Caco-2 (cell line): ENCODE measurements around the gene CACNA2D1. TPM values are rescaled to one million over a fixed set of nuclear protein-coding genes. Genes with fewer than 3 reads are reported as not detected.

Experiments used
- BruUV-seq: library from RNA; stranded (reverse); fragments of 400-500 nt; replicated peaks from 2 replicates; lab custom pipeline; 2021; lab: Mats Ljungman, UMichigan
- CTCF ChIA-PET: fragments of 300-600 bp; sonication (Branson Sonifier 250); formaldehyde crosslinking; loops from one replicate; lab custom pipeline; 2022; ENCODE audit warnings: antibody characterized with exemption; lab: Charles Lee
- POLR2A ChIA-PET: fragments of 300-600 bp; sonication (Branson Sonifier 250); formaldehyde crosslinking; loops from one replicate; lab custom pipeline; 2022; ENCODE audit warnings: antibody characterized with exemption; lab: Charles Lee
- DNase-seq, 2 experiments: peaks; one replicate each; pipeline versions ENCODE4 v3.0.0 to v3.0.0-alpha.2; 2020 to 2022
- H3K27me3 ChIP-seq: replicated peaks from 2 replicates; pipeline ENCODE4 v1.6.0; 2011; ENCODE audit warnings: low read length; ENCODE audit not compliant: control insufficient read depth, insufficient read depth
- H3K36me3 ChIP-seq: 2 replicates; pipeline ENCODE4 v1.5.1; 2011; ENCODE audit warnings: low read length; ENCODE audit not compliant: control insufficient read depth, insufficient read depth
- H3K4me1 ChIP-seq: fragments of 250-450 bp; sonication (Bioruptor Pico); 2 replicates; pipeline ENCODE4 v1.5.1; 2020; ENCODE audit warnings: mild to moderate bottlenecking
- H3K4me3 ChIP-seq: 2 replicates; pipeline ENCODE4 v1.5.1; 2011; ENCODE audit warnings: low read depth, mild to moderate bottlenecking, control low read depth, low read length
- H3K9me3 ChIP-seq: fragments of 250-450 bp; sonication (Bioruptor Pico); 2 replicates; pipeline ENCODE4 v1.5.1; 2020; ENCODE audit warnings: mild to moderate bottlenecking, moderate library complexity
- H3K27ac Mint-ChIP-seq: one replicate; pipeline ENCODE4 v1.8.0; 2022; ENCODE audit warnings: mixed read lengths; ENCODE audit not compliant: unreplicated experiment
- H3K27me3 Mint-ChIP-seq: one replicate; pipeline ENCODE4 v1.8.0; 2022; ENCODE audit warnings: mixed read lengths; ENCODE audit not compliant: insufficient read depth, unreplicated experiment
- H3K36me3 Mint-ChIP-seq: one replicate; pipeline ENCODE4 v1.8.0; 2022; ENCODE audit warnings: mild to moderate bottlenecking, mixed read lengths; ENCODE audit not compliant: insufficient read depth, unreplicated experiment
- H3K4me1 Mint-ChIP-seq: one replicate; pipeline ENCODE4 v1.8.0; 2022; ENCODE audit warnings: low read depth, mixed read lengths; ENCODE audit not compliant: unreplicated experiment
- H3K4me3 Mint-ChIP-seq: one replicate; pipeline ENCODE4 v1.8.0; 2022; ENCODE audit warnings: mild to moderate bottlenecking, moderate library complexity, mixed read lengths; ENCODE audit not compliant: unreplicated experiment
- H3K9me3 Mint-ChIP-seq: one replicate; pipeline ENCODE4 v1.8.0; 2022; ENCODE audit warnings: mixed read lengths; ENCODE audit not compliant: unreplicated experiment
- CTCF ChIP-seq, 2 experiments: fragments of 200-600 bp in 1 of 2; IDR thresholded peaks; 1 replicate in 1 of 2; 2 replicates in 1 of 2; pipeline versions ENCODE4 v1.5.1 to v1.8.0; 2011 to 2022; ENCODE audit warnings: antibody characterized with exemption in 1 of 2, control low read depth in 1 of 2, inconsistent platforms in 1 of 2, low read depth in 1 of 2, low read length in 1 of 2, mild to moderate bottlenecking in 1 of 2, moderate library complexity in 1 of 2; ENCODE audit not compliant: insufficient read depth in 1 of 2, severe bottlenecking in 1 of 2, unreplicated experiment in 1 of 2
- intact Hi-C: fragments of 100-400 bp; cut with micrococcal nuclease; formaldehyde crosslinking; loops from one replicate; pipeline ENCODE4 v1.10.0; 2022; ENCODE audit not compliant: unreplicated experiment
- total RNA-seq: library from RNA; stranded (reverse); gene quantifications from 2 replicates; pipeline ENCODE4 v1.2.3, GENCODE V29; 2022

Gene CACNA2D1
- total RNA-seq, 1 experiment from 2014 or later, result not detected

- peaks cover 11% of the 10 kb centered on the region for H3K4me1 Mint-ChIP-seq
- no peaks in the 10 kb centered on the region for H3K36me3 Mint-ChIP-seq
- DNase-seq, result no peak
- no peaks in the 10 kb centered on the region; the same call in 1 of the 2 replicates for H3K27me3 ChIP-seq
- H3K36me3 ChIP-seq, result no peaks in the 10 kb centered on the region
- BruUV-seq, result no TSS peak
- peaks cover 5% of the 10 kb centered on the region for H3K9me3 Mint-ChIP-seq
- no peak overlapping the region for H3K4me3 ChIP-seq
- no peak overlapping the region for H3K4me3 Mint-ChIP-seq
- ChIA-PET POLR2A (no interaction called here), CTCF (no interaction called here)
- no peak overlapping the region for H3K27ac Mint-ChIP-seq
- no peak for TF ChIP-seq CTCF (IDR thresholded peaks at IDR 0.05; ENCODE audit: insufficient read depth in 1 of 2, low read depth in 1 of 2, low read length in 1 of 2, severe bottlenecking in 1 of 2, unreplicated experiment in 1 of 2)
- H3K4me1 ChIP-seq, result peaks cover 20% of the 10 kb centered on the region
- peaks cover 7% of the 10 kb centered on the region; the same call in 1 of the 2 replicates for H3K9me3 ChIP-seq
- H3K27me3 Mint-ChIP-seq, result no peaks in the 10 kb centered on the region
- intact Hi-C loops, result no loop called here
Observed at GRCh38 chr7:81902536-81902935, 541.0 kb downstream of the CACNA2D1 start.
